ENCODE data around the gene SNCA.

SNCA gene

DNA sequence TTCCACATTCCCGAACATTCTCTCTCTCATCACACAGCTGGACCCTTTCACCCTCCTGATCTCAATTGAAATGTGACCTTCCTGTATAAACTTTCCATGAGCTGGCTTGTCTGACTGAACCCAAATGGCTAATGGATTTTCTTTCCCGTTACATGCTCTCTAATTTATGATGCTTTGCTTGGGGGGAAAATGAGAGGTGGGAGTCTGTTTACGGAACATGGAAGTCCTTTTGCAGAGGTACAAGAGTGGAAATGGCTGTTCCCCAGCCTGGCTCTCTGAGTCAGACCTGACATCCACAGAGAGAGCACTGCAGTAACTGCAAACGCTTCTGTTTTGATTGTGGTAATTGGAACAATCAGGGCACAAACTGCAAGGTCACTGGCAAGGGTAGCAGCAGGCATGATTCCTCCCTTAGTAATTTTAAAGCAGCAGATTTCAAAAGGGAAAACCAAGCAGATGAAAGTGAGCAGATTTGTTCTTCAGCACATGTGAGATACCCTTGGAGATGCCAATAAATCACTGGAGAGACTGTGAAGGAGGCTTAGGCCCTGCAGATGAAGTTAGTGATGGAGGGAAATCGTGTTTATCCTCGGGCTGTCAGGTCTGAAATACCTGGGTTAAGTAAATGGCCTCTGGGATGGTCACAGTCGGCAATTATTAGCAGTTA lies 83.9 kb downstream of the SNCA start:
- Histone ChIP-seq H3K4me3 (ENCODE audit: low read depth, low read length) (no peak overlapping the region), H3K9me3 (ENCODE audit: control insufficient read depth, insufficient read depth, low read depth, low read length) (no peaks in the 10 kb centered on the region), H3K36me3 (ENCODE audit: control insufficient read depth in 2 of 2, insufficient read depth in 1 of 2, low read length in 2 of 2) (no peaks in the 10 kb centered on the region), H3K4me1 (ENCODE audit: control insufficient read depth, insufficient read depth, low read length) (peaks cover 15% of the 10 kb centered on the region), H3K27ac (ENCODE audit: extremely low read depth, low read depth, low read length) (peak overlapping the region; percentile 10)
- ChIA-PET POLR2A (no interaction called here), CTCF (no interaction called here)
- TF ChIP-seq, protein P1, sequence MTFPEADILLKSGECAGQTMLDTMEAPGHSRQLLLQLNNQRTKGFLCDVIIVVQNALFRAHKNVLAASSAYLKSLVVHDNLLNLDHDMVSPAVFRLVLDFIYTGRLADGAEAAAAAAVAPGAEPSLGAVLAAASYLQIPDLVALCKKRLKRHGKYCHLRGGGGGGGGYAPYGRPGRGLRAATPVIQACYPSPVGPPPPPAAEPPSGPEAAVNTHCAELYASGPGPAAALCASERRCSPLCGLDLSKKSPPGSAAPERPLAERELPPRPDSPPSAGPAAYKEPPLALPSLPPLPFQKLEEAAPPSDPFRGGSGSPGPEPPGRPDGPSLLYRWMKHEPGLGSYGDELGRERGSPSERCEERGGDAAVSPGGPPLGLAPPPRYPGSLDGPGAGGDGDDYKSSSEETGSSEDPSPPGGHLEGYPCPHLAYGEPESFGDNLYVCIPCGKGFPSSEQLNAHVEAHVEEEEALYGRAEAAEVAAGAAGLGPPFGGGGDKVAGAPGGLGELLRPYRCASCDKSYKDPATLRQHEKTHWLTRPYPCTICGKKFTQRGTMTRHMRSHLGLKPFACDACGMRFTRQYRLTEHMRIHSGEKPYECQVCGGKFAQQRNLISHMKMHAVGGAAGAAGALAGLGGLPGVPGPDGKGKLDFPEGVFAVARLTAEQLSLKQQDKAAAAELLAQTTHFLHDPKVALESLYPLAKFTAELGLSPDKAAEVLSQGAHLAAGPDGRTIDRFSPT (tag by site-specific recombination; IDR thresholded peaks at IDR 0.05) = no peak
- TF ChIP-seq ZBTB1 (tag by site-specific recombination; IDR thresholded peaks at IDR 0.05) (no peak), ZNF10 (tag by site-specific recombination; IDR thresholded peaks at IDR 0.05) (no peak), ZNF114 (tag by site-specific recombination; IDR thresholded peaks at IDR 0.05) (no peak), ZNF221 (tag by site-specific recombination; IDR thresholded peaks at IDR 0.05; ENCODE audit: borderline replicate concordance) (no peak), ZBTB8A (tag by site-specific recombination; IDR thresholded peaks at IDR 0.05) (no peak), ZNF140 (tag by site-specific recombination; IDR thresholded peaks at IDR 0.05) (no peak), ZNF341 (tag by site-specific recombination; IDR thresholded peaks at IDR 0.05; ENCODE audit: low read depth) (peak; percentile 41), WT1 (tag by site-specific recombination; IDR thresholded peaks at IDR 0.05) (peak; percentile 77), ZNF335 (tag by site-specific recombination; conservative IDR thresholded peaks at IDR 0.05) (no peak), ZNF610 (tag by site-specific recombination; IDR thresholded peaks at IDR 0.05; ENCODE audit: borderline replicate concordance) (no peak), BCL11B (tag by site-specific recombination; IDR thresholded peaks at IDR 0.05; ENCODE audit: low read depth) (no peak), ZBTB21 (tag by site-specific recombination; IDR thresholded peaks at IDR 0.05) (no peak), MEIS1 (CRISPR knock-in tag; IDR thresholded peaks at IDR 0.05; ENCODE audit: borderline replicate concordance) (no peak), ZNF324 (tag by site-specific recombination; IDR thresholded peaks at IDR 0.05) (no peak), OSR2 (tag by site-specific recombination; IDR thresholded peaks at IDR 0.05) (peak; percentile 40), ZIC2 (tag by site-specific recombination; IDR thresholded peaks at IDR 0.05) (no peak), ZNF239 (tag by site-specific recombination; IDR thresholded peaks at IDR 0.05) (no peak), ZNF19 (tag by site-specific recombination; IDR thresholded peaks at IDR 0.05; ENCODE audit: low read depth) (no peak), MZF1 (tag by site-specific recombination; IDR thresholded peaks at IDR 0.05; ENCODE audit: borderline replicate concordance) (no peak), ZNF561 (tag by site-specific recombination; IDR thresholded peaks at IDR 0.05; ENCODE audit: borderline replicate concordance) (no peak), ZNF112 (tag by site-specific recombination; IDR thresholded peaks at IDR 0.05) (no peak), YY1 (tag by site-specific recombination; IDR thresholded peaks at IDR 0.05) (no peak), ZNF600 (tag by site-specific recombination; IDR thresholded peaks at IDR 0.05) (0 out of 2 replicates have a peak, but pooled peaks have one; percentile 42)
- TF ChIP-seq, protein P2, sequence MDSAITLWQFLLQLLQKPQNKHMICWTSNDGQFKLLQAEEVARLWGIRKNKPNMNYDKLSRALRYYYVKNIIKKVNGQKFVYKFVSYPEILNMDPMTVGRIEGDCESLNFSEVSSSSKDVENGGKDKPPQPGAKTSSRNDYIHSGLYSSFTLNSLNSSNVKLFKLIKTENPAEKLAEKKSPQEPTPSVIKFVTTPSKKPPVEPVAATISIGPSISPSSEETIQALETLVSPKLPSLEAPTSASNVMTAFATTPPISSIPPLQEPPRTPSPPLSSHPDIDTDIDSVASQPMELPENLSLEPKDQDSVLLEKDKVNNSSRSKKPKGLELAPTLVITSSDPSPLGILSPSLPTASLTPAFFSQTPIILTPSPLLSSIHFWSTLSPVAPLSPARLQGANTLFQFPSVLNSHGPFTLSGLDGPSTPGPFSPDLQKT (IDR thresholded peaks at IDR 0.05; ENCODE audit: borderline replicate concordance, low read depth, low read length) = no peak
- TF ChIP-seq, protein P3, sequence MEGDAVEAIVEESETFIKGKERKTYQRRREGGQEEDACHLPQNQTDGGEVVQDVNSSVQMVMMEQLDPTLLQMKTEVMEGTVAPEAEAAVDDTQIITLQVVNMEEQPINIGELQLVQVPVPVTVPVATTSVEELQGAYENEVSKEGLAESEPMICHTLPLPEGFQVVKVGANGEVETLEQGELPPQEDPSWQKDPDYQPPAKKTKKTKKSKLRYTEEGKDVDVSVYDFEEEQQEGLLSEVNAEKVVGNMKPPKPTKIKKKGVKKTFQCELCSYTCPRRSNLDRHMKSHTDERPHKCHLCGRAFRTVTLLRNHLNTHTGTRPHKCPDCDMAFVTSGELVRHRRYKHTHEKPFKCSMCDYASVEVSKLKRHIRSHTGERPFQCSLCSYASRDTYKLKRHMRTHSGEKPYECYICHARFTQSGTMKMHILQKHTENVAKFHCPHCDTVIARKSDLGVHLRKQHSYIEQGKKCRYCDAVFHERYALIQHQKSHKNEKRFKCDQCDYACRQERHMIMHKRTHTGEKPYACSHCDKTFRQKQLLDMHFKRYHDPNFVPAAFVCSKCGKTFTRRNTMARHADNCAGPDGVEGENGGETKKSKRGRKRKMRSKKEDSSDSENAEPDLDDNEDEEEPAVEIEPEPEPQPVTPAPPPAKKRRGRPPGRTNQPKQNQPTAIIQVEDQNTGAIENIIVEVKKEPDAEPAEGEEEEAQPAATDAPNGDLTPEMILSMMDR (tag by site-specific recombination; IDR thresholded peaks at IDR 0.05) = no peak
- TF ChIP-seq, protein P4, sequence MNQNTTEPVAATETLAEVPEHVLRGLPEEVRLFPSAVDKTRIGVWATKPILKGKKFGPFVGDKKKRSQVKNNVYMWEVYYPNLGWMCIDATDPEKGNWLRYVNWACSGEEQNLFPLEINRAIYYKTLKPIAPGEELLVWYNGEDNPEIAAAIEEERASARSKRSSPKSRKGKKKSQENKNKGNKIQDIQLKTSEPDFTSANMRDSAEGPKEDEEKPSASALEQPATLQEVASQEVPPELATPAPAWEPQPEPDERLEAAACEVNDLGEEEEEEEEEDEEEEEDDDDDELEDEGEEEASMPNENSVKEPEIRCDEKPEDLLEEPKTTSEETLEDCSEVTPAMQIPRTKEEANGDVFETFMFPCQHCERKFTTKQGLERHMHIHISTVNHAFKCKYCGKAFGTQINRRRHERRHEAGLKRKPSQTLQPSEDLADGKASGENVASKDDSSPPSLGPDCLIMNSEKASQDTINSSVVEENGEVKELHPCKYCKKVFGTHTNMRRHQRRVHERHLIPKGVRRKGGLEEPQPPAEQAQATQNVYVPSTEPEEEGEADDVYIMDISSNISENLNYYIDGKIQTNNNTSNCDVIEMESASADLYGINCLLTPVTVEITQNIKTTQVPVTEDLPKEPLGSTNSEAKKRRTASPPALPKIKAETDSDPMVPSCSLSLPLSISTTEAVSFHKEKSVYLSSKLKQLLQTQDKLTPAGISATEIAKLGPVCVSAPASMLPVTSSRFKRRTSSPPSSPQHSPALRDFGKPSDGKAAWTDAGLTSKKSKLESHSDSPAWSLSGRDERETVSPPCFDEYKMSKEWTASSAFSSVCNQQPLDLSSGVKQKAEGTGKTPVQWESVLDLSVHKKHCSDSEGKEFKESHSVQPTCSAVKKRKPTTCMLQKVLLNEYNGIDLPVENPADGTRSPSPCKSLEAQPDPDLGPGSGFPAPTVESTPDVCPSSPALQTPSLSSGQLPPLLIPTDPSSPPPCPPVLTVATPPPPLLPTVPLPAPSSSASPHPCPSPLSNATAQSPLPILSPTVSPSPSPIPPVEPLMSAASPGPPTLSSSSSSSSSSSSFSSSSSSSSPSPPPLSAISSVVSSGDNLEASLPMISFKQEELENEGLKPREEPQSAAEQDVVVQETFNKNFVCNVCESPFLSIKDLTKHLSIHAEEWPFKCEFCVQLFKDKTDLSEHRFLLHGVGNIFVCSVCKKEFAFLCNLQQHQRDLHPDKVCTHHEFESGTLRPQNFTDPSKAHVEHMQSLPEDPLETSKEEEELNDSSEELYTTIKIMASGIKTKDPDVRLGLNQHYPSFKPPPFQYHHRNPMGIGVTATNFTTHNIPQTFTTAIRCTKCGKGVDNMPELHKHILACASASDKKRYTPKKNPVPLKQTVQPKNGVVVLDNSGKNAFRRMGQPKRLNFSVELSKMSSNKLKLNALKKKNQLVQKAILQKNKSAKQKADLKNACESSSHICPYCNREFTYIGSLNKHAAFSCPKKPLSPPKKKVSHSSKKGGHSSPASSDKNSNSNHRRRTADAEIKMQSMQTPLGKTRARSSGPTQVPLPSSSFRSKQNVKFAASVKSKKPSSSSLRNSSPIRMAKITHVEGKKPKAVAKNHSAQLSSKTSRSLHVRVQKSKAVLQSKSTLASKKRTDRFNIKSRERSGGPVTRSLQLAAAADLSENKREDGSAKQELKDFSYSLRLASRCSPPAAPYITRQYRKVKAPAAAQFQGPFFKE (tag by site-specific recombination; IDR thresholded peaks at IDR 0.05; ENCODE audit: borderline replicate concordance) = no peak

Measured in HEK293 (cell line).